Caco-2 (cell line): ENCODE measurements around the gene IL19. TPM values are rescaled to one million over a fixed set of nuclear protein-coding genes. Genes with fewer than 3 reads are reported as not detected.

Source experiments
- BruUV-seq: library from RNA; stranded (reverse); fragments of 400-500 nt; replicated peaks from 2 replicates; lab custom pipeline; 2021; lab: Mats Ljungman, UMichigan
- CTCF ChIA-PET: fragments of 300-600 bp; sonication (Branson Sonifier 250); formaldehyde crosslinking; loops from one replicate; lab custom pipeline; 2022; ENCODE audit warnings: antibody characterized with exemption; lab: Charles Lee
- POLR2A ChIA-PET: fragments of 300-600 bp; sonication (Branson Sonifier 250); formaldehyde crosslinking; loops from one replicate; lab custom pipeline; 2022; ENCODE audit warnings: antibody characterized with exemption; lab: Charles Lee
- DNase-seq, 2 experiments: peaks; one replicate each; pipeline versions ENCODE4 v3.0.0 to v3.0.0-alpha.2; 2020 to 2022
- H3K27me3 ChIP-seq: replicated peaks from 2 replicates; pipeline ENCODE4 v1.6.0; 2011; ENCODE audit warnings: low read length; ENCODE audit not compliant: control insufficient read depth, insufficient read depth
- H3K36me3 ChIP-seq: 2 replicates; pipeline ENCODE4 v1.5.1; 2011; ENCODE audit warnings: low read length; ENCODE audit not compliant: control insufficient read depth, insufficient read depth
- H3K4me1 ChIP-seq: fragments of 250-450 bp; sonication (Bioruptor Pico); 2 replicates; pipeline ENCODE4 v1.5.1; 2020; ENCODE audit warnings: mild to moderate bottlenecking
- H3K4me3 ChIP-seq: 2 replicates; pipeline ENCODE4 v1.5.1; 2011; ENCODE audit warnings: low read depth, mild to moderate bottlenecking, control low read depth, low read length
- H3K9me3 ChIP-seq: fragments of 250-450 bp; sonication (Bioruptor Pico); 2 replicates; pipeline ENCODE4 v1.5.1; 2020; ENCODE audit warnings: mild to moderate bottlenecking, moderate library complexity
- H3K27ac Mint-ChIP-seq: one replicate; pipeline ENCODE4 v1.8.0; 2022; ENCODE audit warnings: mixed read lengths; ENCODE audit not compliant: unreplicated experiment
- H3K27me3 Mint-ChIP-seq: one replicate; pipeline ENCODE4 v1.8.0; 2022; ENCODE audit warnings: mixed read lengths; ENCODE audit not compliant: insufficient read depth, unreplicated experiment
- H3K36me3 Mint-ChIP-seq: one replicate; pipeline ENCODE4 v1.8.0; 2022; ENCODE audit warnings: mild to moderate bottlenecking, mixed read lengths; ENCODE audit not compliant: insufficient read depth, unreplicated experiment
- H3K4me1 Mint-ChIP-seq: one replicate; pipeline ENCODE4 v1.8.0; 2022; ENCODE audit warnings: low read depth, mixed read lengths; ENCODE audit not compliant: unreplicated experiment
- H3K4me3 Mint-ChIP-seq: one replicate; pipeline ENCODE4 v1.8.0; 2022; ENCODE audit warnings: mild to moderate bottlenecking, moderate library complexity, mixed read lengths; ENCODE audit not compliant: unreplicated experiment
- H3K9me3 Mint-ChIP-seq: one replicate; pipeline ENCODE4 v1.8.0; 2022; ENCODE audit warnings: mixed read lengths; ENCODE audit not compliant: unreplicated experiment
- intact Hi-C: fragments of 100-400 bp; cut with micrococcal nuclease; formaldehyde crosslinking; loops from one replicate; pipeline ENCODE4 v1.10.0; 2022; ENCODE audit not compliant: unreplicated experiment
- total RNA-seq: library from RNA; stranded (reverse); gene quantifications from 2 replicates; pipeline ENCODE4 v1.2.3, GENCODE V29; 2022
- TF ChIP-seq, protein P1 (sequence below), 2 experiments: fragments of 200-600 bp in 1 of 2; IDR thresholded peaks; 1 replicate in 1 of 2; 2 replicates in 1 of 2; pipeline versions ENCODE4 v1.5.1 to v1.8.0; 2011 to 2022; ENCODE audit warnings: antibody characterized with exemption in 1 of 2, control low read depth in 1 of 2, inconsistent platforms in 1 of 2, low read depth in 1 of 2, low read length in 1 of 2, mild to moderate bottlenecking in 1 of 2, moderate library complexity in 1 of 2; ENCODE audit not compliant: insufficient read depth in 1 of 2, severe bottlenecking in 1 of 2, unreplicated experiment in 1 of 2

IL19 gene
- total RNA-seq, 1 experiment from 2014 or later: not detected

DNA sequence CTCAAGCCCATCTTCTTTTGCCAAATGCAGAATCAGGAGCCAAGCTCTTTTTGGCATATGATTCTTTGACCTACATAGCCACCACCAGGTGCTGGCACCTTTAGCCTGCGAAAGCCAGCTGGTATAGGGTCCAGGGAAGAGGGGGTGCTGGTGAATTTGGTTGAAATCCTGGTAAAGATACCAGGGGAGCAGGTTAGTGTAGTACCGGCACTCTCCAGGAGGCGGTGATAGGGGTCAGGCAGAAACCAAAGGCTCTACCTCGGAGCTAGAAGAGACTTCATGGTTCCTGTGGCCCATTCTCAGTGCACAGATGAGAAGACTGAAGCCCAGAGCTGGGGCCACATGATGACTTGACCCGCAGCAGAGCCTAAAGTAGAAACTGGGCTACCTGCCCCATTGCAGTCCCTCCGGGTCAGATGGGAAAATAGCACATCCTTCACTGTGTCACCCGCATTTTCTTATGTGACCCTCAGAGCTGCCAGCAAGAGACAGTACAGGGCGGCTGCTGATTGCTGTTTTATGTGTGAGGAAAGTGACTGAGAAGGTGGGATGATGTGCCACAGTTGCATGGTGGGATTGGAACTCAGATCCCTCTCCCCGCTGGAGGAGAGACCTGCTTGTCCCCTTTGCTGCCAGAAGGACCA, 36.0 kb upstream of the IL19 start:
- ChIA-PET CTCF (interaction anchor here (0.5 to 1.6 kb wide), 14 partner anchors 13 to 336 kb away, joined by 3 to 22 read pairs (median 5); no protein-coding TSS in a partner anchor), POLR2A (interaction anchor here (0.8 kb wide), 1 partner anchor 42 kb away, joined by 4 read pairs; no protein-coding TSS in a partner anchor)
- peak in 1 of 2 experiments; percentile 75 for DNase-seq
- H3K27me3 ChIP-seq: no peaks in the 10 kb centered on the region
- intact Hi-C loops: loop anchor here (1.0 kb wide), 4 partner anchors 67 to 248 kb away; no protein-coding TSS in a partner anchor
- H3K4me1 ChIP-seq: no peaks in the 10 kb centered on the region
- H3K27ac Mint-ChIP-seq: no peak overlapping the region
- no peak overlapping the region for H3K4me3 ChIP-seq
- H3K36me3 Mint-ChIP-seq: peaks cover 23% of the 10 kb centered on the region
- H3K4me1 Mint-ChIP-seq: peaks cover 21% of the 10 kb centered on the region
- BruUV-seq: no TSS peak
- no peak overlapping the region for H3K4me3 Mint-ChIP-seq
- no peaks in the 10 kb centered on the region for H3K9me3 Mint-ChIP-seq
- TF ChIP-seq, protein P1, sequence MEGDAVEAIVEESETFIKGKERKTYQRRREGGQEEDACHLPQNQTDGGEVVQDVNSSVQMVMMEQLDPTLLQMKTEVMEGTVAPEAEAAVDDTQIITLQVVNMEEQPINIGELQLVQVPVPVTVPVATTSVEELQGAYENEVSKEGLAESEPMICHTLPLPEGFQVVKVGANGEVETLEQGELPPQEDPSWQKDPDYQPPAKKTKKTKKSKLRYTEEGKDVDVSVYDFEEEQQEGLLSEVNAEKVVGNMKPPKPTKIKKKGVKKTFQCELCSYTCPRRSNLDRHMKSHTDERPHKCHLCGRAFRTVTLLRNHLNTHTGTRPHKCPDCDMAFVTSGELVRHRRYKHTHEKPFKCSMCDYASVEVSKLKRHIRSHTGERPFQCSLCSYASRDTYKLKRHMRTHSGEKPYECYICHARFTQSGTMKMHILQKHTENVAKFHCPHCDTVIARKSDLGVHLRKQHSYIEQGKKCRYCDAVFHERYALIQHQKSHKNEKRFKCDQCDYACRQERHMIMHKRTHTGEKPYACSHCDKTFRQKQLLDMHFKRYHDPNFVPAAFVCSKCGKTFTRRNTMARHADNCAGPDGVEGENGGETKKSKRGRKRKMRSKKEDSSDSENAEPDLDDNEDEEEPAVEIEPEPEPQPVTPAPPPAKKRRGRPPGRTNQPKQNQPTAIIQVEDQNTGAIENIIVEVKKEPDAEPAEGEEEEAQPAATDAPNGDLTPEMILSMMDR (IDR thresholded peaks at IDR 0.05; ENCODE audit: insufficient read depth in 1 of 2, low read depth in 1 of 2, low read length in 1 of 2, severe bottlenecking in 1 of 2, unreplicated experiment in 1 of 2): peak; percentile 84 to 85
- H3K36me3 ChIP-seq: peaks cover 2% of the 10 kb centered on the region; the same call in 1 of the 2 replicates
- no peaks in the 10 kb centered on the region for H3K27me3 Mint-ChIP-seq
- no peaks in the 10 kb centered on the region for H3K9me3 ChIP-seq

- no peak overlapping the region for H3K4me3 ChIP-seq
- no peak for DNase-seq
- Mint-ChIP-seq H3K9me3 (no peaks in the 10 kb centered on the region), H3K4me3 (no peak overlapping the region), H3K27ac (no peak overlapping the region), H3K36me3 (peaks cover 23% of the 10 kb centered on the region), H3K4me1 (peaks cover 21% of the 10 kb centered on the region), H3K27me3 (no peaks in the 10 kb centered on the region)
- peaks cover 2% of the 10 kb centered on the region; the same call in 1 of the 2 replicates for H3K36me3 ChIP-seq
- CTCF ChIA-PET: interaction anchor here (1.5 to 1.6 kb wide), 2 partner anchors 69 to 176 kb away, joined by 3 to 22 read pairs; no protein-coding TSS in a partner anchor
- H3K27me3 ChIP-seq: no peaks in the 10 kb centered on the region
- BruUV-seq: no TSS peak
- intact Hi-C loops: no loop called here
- no peaks in the 10 kb centered on the region for H3K9me3 ChIP-seq
- H3K4me1 ChIP-seq: no peaks in the 10 kb centered on the region
- POLR2A ChIA-PET: no interaction called here
- TF ChIP-seq, protein P1 (IDR thresholded peaks at IDR 0.05; ENCODE audit: insufficient read depth in 1 of 2, low read depth in 1 of 2, low read length in 1 of 2, severe bottlenecking in 1 of 2, unreplicated experiment in 1 of 2): no peak
These were observed 35.0 kb upstream of the IL19 start for GRCh38 chr1:206735553-206736031.

DNA sequence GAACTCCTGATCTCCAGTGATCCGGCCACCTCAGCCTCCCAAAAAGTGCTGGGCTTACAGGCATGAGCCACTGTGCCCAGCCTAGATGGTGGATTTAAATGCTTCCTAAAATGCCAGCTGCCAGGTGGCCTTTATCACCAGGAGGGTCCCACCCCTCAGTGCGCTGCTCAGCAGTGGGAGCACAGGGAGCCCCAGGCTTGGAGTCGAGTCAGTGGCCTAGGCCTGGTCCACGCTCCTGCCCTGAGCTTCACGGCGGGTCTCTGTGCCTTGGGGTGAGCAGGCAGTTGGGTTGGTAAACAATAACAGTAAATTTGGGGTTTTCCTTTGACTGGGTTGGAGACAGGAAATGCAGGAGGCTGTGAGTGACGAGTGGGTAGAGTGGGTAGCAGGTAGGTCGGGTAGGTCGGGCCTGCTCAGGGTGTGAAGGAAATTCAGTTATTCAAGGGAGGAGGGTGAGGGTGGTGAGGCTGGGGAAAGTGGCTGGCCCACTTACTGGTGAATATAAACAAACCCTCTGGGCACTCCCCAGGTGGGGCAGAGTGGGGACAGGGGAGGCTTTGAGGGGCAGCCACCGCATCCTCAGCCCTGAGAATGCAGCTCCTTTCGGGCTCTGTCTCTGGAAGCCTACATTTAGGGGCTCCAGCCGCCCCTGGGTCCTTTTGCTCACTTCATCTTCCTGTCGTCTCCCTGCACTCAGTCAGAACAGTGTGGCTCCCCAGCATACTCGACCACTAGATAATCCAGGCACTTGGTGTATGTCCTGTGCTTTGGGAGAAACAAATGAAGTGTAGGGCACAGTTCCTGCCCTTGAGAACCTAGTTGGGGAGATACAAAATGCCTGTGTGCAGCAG, 33.5 kb upstream of the IL19 start:
- intact Hi-C loops: no loop called here
- H3K4me3 ChIP-seq: no peak overlapping the region
- TF ChIP-seq, protein P1 (IDR thresholded peaks at IDR 0.05; ENCODE audit: insufficient read depth in 1 of 2, low read depth in 1 of 2, low read length in 1 of 2, severe bottlenecking in 1 of 2, unreplicated experiment in 1 of 2): no peak
- Mint-ChIP-seq H3K27me3 (no peaks in the 10 kb centered on the region), H3K4me1 (peaks cover 21% of the 10 kb centered on the region), H3K4me3 (no peak overlapping the region), H3K36me3 (peaks cover 29% of the 10 kb centered on the region), H3K9me3 (no peaks in the 10 kb centered on the region), H3K27ac (peak overlapping the region; percentile 34)
- BruUV-seq: no TSS peak
- H3K9me3 ChIP-seq: no peaks in the 10 kb centered on the region
- no peaks in the 10 kb centered on the region for H3K4me1 ChIP-seq
- no peaks in the 10 kb centered on the region for H3K27me3 ChIP-seq
- no peak for DNase-seq
- ChIA-PET CTCF (interaction anchor here (1.0 to 1.5 kb wide), 3 partner anchors 64 to 118 kb away, joined by 3 to 4 read pairs (median 4); no protein-coding TSS in a partner anchor), POLR2A (no interaction called here)
- H3K36me3 ChIP-seq: peaks cover 2% of the 10 kb centered on the region; the same call in 1 of the 2 replicates
